ENCODE data around the gene NDUFB10.
A peak's percentile ranks its signal among the peaks of the same experiment; 100 is the strongest.

Gene NDUFB10

GRCh38 chr16:1924095-1924494 is 35.2 kb upstream of the NDUFB10 start:
- Histone ChIP-seq H3K4me1 (ENCODE audit: insufficient read depth, poor library complexity, severe bottlenecking) (peaks cover 7% of the 10 kb centered on the region), H3K9me3 (ENCODE audit: severe bottlenecking) (no peaks in the 10 kb centered on the region), H3K36me3 (ENCODE audit: low read depth) (no peaks in the 10 kb centered on the region), H3K27ac (ENCODE audit: poor library complexity, severe bottlenecking) (no peak overlapping the region), H3K4me3 (ENCODE audit: severe bottlenecking) (no peak overlapping the region), H3K27me3 (ENCODE audit: insufficient read depth, poor library complexity, severe bottlenecking) (peaks cover 18% of the 10 kb centered on the region)
- ATAC-seq (ENCODE audit: low read depth) (no peak), DNase-seq (ENCODE audit: low spot score) (no peak)
- TF ChIP-seq CTCF (IDR thresholded peaks at IDR 0.05; ENCODE audit: poor library complexity, severe bottlenecking): no peak

GRCh38 chr16:1926271-1926670 is 33.1 kb upstream of the NDUFB10 start:
- Histone ChIP-seq H3K36me3 (ENCODE audit: low read depth) (no peaks in the 10 kb centered on the region), H3K4me1 (ENCODE audit: insufficient read depth, poor library complexity, severe bottlenecking) (peaks cover 7% of the 10 kb centered on the region), H3K9me3 (ENCODE audit: severe bottlenecking) (no peaks in the 10 kb centered on the region), H3K27ac (ENCODE audit: poor library complexity, severe bottlenecking) (no peak overlapping the region), H3K27me3 (ENCODE audit: insufficient read depth, poor library complexity, severe bottlenecking) (peaks cover 1% of the 10 kb centered on the region), H3K4me3 (ENCODE audit: severe bottlenecking) (no peak overlapping the region)
- no peak for ATAC-seq (ENCODE audit: low read depth)
- TF ChIP-seq CTCF (IDR thresholded peaks at IDR 0.05; ENCODE audit: poor library complexity, severe bottlenecking): no peak
- DNase-seq (ENCODE audit: low spot score): no peak

- ATAC-seq (ENCODE audit: low read depth) (0 out of 3 replicates have a peak, but pooled peaks have one; percentile 17), DNase-seq (ENCODE audit: low spot score) (no peak)
- Histone ChIP-seq H3K27me3 (ENCODE audit: insufficient read depth, poor library complexity, severe bottlenecking) (no peaks in the 10 kb centered on the region), H3K27ac (ENCODE audit: poor library complexity, severe bottlenecking) (no peak overlapping the region), H3K4me3 (ENCODE audit: severe bottlenecking) (peak overlapping the region; percentile 35), H3K4me1 (ENCODE audit: insufficient read depth, poor library complexity, severe bottlenecking) (no peaks in the 10 kb centered on the region), H3K9me3 (ENCODE audit: severe bottlenecking) (no peaks in the 10 kb centered on the region), H3K36me3 (ENCODE audit: low read depth) (no peaks in the 10 kb centered on the region)
- TF ChIP-seq CTCF (IDR thresholded peaks at IDR 0.05; ENCODE audit: poor library complexity, severe bottlenecking): no peak
Measured at GRCh38 chr16:1929105-1929504, 30.2 kb upstream of the NDUFB10 start.

GRCh38 chr16:1929578-1930337 is 29.6 kb upstream of the NDUFB10 start:
- DNase-seq (ENCODE audit: low spot score) (no peak), ATAC-seq (ENCODE audit: low read depth) (peak; percentile 81)
- no peaks in the 10 kb centered on the region for H3K27me3 ChIP-seq (ENCODE audit: insufficient read depth, poor library complexity, severe bottlenecking)
- H3K9me3 ChIP-seq (ENCODE audit: severe bottlenecking): no peaks in the 10 kb centered on the region
- no peak overlapping the region for H3K27ac ChIP-seq (ENCODE audit: poor library complexity, severe bottlenecking)
- peak; percentile 98 for TF ChIP-seq CTCF (IDR thresholded peaks at IDR 0.05; ENCODE audit: poor library complexity, severe bottlenecking)
- no peaks in the 10 kb centered on the region for H3K4me1 ChIP-seq (ENCODE audit: insufficient read depth, poor library complexity, severe bottlenecking)
- peak overlapping the region; percentile 35 for H3K4me3 ChIP-seq (ENCODE audit: severe bottlenecking)
- H3K36me3 ChIP-seq (ENCODE audit: low read depth): no peaks in the 10 kb centered on the region

- no peaks in the 10 kb centered on the region for H3K9me3 ChIP-seq (ENCODE audit: severe bottlenecking)
- no peaks in the 10 kb centered on the region for H3K27me3 ChIP-seq (ENCODE audit: insufficient read depth, poor library complexity, severe bottlenecking)
- no peak overlapping the region for H3K27ac ChIP-seq (ENCODE audit: poor library complexity, severe bottlenecking)
- TF ChIP-seq CTCF (IDR thresholded peaks at IDR 0.05; ENCODE audit: poor library complexity, severe bottlenecking): no peak
- DNase-seq (ENCODE audit: low spot score): no peak
- no peaks in the 10 kb centered on the region for H3K36me3 ChIP-seq (ENCODE audit: low read depth)
- no peak overlapping the region for H3K4me3 ChIP-seq (ENCODE audit: severe bottlenecking)
- H3K4me1 ChIP-seq (ENCODE audit: insufficient read depth, poor library complexity, severe bottlenecking): no peaks in the 10 kb centered on the region
- no peak for ATAC-seq (ENCODE audit: low read depth)
Measured at GRCh38 chr16:1930338-1930720, 29.0 kb upstream of the NDUFB10 start.

Data from RWPE2 (cell line).